GM12872 (cell line): Measurements from ENCODE around the gene OPCML.

ENCODE experiments used
- CTCF ChIP-seq: IDR thresholded peaks from 3 replicates; pipeline ENCODE4 v1.5.1; 2011; ENCODE audit warnings: low read depth, mild to moderate bottlenecking, low read length, moderate library complexity; ENCODE audit not compliant: insufficient read depth

OPCML gene

GRCh38 chr11:132464003-132464342, 1068.3 kb downstream of the OPCML start:
- no peak for TF ChIP-seq CTCF

GRCh38 chr11:132463295-132464002, 1068.9 kb downstream of the OPCML start:
- no peak for TF ChIP-seq CTCF

- no peak for TF ChIP-seq CTCF
These were observed 1072.6 kb downstream of the OPCML start for GRCh38 chr11:132459736-132460135.

DNA sequence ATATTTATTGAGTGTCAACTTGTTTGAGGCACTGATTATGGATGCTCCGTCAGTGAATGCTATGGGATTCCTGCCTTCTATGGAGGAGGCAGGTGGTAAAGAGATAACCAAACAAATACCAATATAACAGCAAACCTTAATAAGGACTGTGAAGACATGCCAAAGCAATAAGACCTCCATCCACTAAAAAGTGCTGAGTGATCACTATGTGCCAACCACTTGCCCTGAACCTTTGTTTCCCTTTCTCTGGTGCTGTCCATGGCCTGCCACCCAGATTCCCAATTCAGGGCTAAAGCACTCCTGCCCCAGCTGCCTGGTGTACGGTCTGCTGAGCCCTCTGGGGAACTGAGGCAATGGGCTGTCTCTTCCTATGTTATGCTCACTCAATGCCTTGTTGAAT, 1074.9 kb downstream of the OPCML start:
- no peak for TF ChIP-seq CTCF

DNA sequence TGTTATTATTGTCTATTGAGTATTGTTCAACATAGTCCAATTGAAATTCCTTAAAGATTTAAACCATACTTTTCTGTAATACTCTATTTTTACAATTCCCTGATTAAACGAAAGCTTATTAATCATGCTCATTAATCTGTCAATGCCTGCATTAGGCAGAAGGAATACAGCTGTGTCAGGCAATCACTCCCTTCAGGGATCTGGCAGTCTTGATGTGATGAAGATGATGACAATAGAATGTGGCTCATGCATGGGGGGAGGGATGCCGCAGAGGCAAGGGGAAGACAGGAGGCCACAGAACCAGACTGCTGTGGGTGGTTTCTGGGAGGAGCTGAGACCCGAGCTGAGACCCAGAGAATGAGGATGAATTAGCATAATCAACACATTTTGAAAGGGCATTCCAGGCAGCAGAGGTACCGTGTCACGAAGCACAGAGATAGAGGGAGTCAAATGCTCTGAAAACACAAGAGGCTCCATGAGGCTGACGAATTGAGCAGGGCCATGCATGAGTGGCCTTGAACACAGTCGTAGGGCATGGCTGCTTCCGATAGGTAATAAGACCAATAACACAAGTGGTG, 1075.5 kb downstream of the OPCML start:
- TF ChIP-seq CTCF: no peak

GRCh38 chr11:132455044-132455443, 1077.3 kb downstream of the OPCML start:
- TF ChIP-seq CTCF: no peak

- TF ChIP-seq CTCF: no peak
These were observed 1078.9 kb downstream of the OPCML start for GRCh38 chr11:132453406-132453805.
